DMS79 (cell line): ENCODE measurements around the gene UGP2.
"Not testable (repeated sequence)": the region's sequence is repeated elsewhere in the genome, so short reads cannot be mapped to it uniquely, and the experiment has no call there.

Experiments used
- DNase-seq: peaks from one replicate; lab custom pipeline; 2025; lab: John Stamatoyannopoulos, UW

UGP2 gene

DNA sequence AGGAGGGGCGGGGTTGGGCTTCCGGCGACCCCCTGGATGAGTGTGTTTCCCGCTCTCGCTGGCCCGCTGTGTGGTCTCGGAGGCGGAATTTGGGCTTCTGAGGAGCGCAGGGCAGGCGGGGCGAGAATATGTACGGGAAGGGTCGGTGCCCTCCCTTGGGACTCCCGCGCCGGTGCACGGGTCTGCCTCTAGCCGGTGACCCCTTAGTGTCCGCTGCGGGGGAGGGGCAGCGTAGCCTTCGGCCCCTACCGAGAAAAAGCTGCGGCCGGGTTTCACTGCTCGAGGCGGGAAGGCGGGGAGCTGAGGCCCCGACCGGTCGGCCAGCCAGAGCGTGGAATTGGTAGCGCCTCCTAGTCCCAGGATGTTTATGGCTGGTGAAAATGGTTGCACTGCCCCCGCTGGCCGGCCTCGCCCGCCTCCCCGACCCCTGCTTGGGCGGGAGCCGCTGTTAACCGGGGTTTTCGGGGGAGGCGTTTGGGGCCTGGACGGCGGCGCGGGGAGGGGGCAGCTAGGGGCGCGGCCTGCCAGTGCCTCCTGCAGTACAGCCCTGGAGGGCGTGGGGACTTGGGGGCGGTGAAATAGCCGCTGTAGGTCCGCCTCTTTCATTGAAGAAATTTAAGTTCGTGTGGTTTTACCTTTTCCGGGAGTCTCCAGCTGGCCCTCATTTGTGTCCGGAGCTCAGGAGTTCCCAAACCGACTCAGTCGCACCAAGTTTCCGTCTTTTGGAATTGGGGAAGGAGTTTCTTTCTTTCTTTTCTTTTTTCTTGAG, at the start of gene UGP2:
Gene UGP2 (plus strand): TSS at position 643 of the 769 bp plus-strand sequence. CDS start 290 bp downstream, outside the sequence.
- DNase-seq = peak; percentile 71

DNA sequence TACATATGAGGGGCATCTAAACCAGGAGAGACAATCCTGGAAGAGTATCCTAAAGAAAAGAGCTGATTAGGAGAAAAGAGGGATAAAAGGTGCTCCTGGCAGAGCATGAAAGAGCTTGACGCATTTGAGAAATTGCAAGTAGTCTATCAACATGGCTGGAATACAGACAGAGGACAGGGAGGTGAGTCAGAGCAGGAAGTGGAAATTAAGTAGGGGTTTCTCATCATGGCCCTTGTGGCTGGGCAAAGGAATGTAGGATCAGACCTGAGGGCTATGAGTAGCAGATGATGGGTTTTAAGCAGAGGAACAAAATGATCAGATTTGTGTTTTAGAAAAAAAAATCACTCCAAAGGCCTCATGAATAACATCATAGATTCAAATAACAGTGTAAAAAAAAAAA, 49.2 kb upstream of the UGP2 start:
- DNase-seq = no peak

DNA sequence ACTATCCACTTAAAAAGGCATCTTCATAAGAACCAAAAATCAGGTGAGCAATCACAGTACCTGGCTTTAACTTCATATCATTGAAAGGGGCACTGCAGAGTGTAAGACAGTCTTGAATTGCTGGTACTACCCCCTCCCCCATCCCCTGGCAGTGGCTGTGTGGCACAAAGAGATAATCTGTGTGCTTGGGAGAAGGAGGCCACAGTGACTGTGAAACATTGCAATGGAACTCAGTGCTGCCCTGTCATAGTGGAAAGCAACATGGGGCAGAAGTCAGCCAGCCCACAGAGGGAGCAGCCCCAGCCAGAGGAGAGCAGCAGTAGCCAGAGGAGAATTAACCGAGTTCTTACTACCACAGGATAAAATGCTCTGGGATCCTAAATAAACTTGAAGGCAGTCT, 45.3 kb upstream of the UGP2 start:
- no peak for DNase-seq

DNA sequence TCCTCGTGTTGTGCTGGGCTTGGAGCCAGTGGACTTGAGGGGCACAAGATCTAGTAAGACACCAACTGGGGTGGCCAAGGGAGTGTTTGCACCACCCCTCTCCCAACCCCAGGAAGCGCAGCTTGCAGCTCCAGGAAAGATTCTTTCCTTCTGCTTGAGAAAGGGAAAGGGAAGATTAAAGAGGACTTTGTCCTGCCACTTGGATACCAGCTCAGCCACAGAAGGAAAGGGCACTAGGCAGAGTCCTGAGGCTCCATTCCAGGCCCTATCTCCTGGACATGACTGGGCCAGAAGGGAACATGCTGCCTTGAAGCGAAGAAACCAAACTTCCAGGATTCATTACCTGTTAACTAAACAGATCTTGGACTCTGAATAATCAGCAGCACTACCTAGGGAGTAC, 44.9 kb upstream of the UGP2 start:
- no peak for DNase-seq

DNA sequence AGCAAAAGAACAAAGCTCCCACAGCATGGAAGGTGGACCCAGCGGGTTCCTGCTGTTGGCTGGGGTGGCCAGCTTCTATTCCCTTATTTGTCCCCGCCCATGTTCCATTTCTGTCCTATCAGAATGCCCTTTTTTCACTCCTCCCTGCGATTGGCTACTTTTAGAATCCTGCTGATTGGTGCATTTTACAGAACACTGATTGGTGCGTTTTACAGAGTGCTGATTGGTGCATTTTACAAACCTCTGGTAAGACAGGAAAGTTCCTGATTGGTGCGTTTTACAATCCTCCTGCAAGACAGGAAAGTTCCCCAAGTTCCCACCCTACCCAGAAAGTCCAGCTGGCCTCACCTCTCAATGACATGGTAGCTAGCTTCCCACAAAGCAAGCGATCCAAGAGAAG, 40.2 kb upstream of the UGP2 start:
- no peak for DNase-seq

DNA sequence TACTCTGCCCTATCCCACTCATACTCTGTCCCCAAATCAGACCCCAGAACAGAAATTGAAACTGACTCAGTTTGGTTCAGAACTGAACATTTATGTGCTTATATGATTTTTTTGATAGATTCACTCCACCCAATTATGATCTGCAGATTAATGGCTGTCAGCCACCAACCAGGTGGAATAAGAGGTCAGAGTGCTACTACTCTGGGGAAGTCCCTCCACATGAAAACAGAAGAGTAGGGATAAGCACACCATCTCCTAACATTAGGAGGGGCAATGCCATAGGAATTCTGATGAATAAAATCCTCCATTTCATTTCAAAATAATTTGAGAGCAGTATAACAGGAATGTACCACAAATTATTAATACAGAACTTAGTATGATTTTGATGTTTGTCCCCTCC, 36.3 kb upstream of the UGP2 start:
- no peak for DNase-seq

DNA sequence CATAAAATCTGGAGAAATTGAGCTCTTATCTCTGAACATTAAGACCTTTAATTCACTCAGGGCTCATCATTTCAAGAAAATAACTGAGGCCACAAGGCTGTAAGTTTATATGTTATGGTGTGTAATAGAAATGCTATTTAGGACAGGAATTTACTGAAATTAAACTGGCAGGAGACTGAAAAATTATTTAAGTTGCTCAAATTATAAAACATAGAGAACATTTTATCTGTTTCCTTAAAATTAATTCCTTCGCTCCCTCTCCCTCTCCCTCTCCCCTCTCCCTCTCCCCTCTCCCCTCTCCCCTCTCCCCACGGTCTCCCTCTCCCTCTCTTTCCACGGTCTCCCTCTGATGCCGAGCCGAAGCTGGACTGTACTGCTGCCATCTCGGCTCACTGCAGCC, 33.7 kb upstream of the UGP2 start:
- not testable (repeated sequence) for DNase-seq

DNA sequence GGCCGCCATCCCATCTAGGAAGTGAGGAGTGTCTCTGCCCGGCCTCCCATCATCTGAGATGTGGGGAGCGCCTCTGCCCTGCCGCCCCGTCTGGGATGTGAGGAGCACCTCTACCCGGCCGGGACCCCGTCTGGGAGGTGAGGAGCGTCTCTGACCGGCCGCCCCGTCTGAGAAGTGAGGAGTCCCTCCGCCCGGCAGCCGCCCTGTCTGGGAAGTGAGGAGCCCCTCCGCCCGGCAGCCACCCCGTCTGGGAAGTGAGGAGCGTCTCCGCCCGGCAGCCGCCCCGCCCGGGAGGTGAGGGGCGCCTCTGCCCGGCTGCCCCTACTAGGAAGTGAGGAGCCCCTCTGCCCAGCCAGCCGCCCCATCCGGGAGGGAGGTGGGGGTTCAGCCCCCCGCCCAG, 32.8 kb upstream of the UGP2 start:
- not testable (repeated sequence) for DNase-seq

DNA sequence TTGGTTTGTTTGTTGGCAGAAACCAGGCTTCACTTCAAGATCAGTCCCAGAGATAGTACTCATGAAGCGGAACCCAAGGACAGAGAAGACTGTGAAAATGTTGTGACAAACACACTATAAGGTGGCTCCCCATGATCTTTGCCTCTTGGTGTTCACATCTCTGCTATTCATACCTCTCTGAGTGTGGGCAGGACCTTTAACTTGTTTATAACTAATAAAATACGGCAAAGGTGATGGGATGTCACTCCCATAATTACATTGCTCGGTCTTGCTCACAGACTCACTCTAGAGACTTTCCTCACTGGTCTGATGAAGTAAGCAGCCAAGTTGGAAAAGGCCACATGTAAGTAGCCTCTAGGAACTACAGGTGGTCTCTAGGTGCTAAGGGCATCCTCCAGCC, 30.6 kb upstream of the UGP2 start:
- DNase-seq = no peak

DNA sequence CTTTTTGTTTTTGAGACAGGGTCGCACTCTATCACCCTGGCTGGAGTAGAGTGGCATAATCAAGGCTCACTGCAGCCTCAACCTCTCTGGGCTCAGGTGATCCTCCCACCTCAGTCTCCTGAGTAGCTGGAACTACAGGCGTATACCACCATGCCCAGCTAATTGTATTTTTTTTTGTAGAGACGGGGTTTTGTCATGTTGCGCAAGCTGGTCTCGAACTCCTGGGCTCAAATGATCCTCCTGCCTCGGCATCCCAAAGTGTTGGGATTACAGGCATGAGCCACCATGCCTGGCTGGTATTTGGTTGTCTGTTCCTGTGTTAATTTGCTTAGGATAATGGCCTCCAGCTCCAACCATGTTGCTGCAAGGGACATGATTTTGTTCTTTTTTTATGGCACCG, 29.8 kb upstream of the UGP2 start:
- DNase-seq = not testable (repeated sequence)

DNA sequence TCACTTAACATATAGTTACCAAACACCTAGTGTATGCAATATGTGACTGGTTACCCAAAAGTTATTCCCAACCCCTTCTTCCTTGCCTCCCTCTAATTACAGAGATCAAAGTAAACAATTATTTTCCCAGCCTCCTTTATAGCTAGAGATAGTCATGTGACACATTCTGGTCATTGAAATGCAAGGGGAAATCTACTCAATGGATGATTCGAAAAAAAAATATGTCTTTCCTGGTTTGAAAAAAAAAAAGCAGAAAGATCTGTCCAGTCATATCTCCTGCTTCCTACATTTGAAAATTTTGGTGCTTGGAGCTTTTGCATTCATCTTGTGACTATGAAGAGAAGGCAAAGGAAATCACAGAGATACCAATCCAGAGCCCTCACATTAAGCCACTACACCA, 27.6 kb upstream of the UGP2 start:
- DNase-seq = no peak

DNA sequence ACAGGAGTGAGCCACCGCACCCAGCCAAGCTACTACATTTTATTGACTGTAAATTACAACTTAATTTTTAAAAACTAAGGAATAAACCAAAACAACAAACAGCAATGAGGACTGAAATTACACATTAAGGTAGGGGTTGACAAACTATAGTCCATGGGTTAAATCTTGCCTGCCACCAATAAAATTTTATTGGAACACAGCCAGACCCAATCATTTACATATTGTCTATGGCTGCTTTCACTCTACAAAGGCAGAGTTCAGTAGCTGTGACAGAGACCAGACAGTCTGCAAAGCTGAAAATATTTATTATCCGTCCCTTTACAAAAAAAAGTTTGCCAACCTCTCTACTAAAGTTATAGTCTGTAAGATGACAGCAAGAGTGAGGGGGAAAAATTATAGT, 24.3 kb upstream of the UGP2 start:
- DNase-seq = no peak

DNA sequence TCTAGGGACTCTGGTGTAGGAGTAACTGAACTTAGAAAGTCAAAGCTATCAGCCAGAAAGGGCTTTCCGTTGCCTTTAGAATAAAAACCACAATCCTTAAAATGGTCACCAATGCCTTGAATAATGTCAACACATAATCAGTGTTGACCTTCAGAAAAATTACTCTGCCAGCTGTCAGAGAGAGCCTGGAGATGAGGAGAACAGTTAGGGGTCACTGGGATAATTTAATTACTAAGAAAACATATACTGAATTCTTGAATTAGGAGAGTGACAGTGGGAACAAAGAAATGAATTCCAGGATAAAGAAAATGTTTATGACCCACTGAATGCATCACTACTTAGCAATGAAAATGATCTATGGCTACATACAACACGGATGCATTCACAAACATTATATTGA, 23.4 kb upstream of the UGP2 start:
- DNase-seq = no peak

DNA sequence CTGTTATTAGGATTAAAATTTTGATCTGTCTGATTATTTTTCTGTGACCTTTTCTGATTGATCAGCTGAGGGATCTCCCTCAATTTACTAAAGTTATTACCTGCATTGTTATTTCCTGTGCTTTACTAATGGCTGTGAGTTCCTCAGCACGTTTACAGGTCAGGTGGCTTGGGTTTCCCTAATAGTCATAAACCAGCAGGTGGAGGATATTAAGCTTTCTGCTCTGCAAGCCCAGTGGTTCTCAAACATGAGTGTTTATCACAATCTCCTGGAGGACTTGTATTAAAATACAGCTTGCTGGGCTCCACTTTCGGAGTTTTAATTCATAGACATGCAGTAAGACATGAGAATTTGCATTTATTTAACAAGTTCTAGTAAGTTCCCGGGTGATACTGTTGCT, 22.4 kb upstream of the UGP2 start:
- DNase-seq = no peak

DNA sequence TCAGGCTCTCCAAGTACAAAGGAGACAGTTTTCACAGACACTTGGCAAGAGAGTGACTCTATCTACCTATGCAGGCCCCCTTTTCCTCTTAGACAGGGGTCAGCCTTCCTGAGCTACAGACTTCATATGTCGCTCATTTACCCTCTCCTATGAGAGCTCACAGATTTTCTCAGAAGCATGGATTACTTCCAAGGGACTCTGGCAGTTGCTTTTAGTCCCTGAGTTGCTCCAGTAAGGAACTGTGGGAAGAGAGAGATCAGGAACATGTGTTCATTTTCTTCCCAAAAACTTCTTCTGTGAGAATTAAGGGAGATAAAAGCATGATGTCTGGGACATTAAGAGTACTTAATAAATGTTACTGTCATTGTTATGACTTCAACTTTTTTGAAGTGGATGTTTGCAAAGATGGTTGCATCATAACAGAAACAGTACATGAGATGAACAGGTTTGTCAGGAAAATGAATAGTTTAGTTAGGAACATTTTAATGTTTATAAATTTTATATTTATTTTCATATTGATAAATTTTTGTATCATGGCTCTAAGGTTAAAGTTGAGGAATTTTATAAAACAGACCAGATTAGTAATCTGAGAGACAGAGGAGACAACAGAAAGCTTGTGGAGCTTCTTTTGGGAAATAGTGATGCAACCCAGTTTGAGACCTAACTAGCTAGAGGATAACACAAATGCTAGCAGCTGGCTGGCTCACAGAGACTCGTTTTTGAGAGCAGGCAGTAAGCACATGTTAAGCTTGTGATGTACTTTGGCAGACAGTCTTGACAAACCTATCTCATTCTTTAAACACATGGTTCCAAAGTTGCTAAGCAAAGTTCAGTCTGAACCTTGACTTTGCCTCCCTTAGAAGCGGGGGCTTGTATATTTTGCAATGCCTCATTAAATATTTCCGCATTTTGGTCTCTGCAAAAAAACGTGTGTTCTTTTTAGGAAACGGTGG, 21.7 kb upstream of the UGP2 start:
- DNase-seq = no peak

DNA sequence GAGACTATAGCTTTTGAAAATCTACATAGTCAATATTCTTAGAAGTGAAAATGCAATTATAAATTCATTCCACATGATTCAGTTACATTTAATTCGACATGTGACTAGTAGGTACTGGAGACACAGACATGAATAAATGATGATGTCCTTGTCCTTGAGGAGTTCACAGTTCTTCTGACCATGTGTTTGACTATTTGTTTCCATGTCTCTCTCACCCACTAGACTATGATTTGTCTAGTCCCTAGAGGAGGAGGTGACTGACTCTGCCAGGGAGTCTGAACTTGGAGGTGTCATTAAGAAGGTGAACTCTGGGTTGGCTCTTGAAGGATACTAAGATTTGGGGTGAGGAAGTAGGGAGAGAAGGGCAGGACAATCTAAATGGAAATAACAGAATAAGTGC, 20.7 kb upstream of the UGP2 start:
- DNase-seq = no peak

DNA sequence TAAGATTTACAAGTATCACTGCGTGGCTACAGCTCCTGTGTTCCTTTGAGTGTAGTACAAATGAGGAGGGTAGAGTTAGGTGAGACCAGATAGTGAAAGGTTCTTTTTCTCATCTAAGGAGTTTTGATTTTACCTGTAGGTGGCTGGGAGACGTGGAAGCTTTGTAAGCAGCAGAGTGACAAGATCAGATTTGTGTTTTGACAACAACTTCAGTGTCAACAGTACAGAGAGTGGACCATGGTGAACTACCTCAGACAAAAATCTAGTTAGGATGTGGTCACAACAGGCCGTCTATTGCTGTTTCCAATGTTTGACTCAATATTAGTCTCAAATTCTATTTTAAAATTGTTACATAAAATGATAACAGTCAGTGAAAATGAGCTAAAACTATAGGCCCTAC, 20.3 kb upstream of the UGP2 start:
- no peak for DNase-seq

DNA sequence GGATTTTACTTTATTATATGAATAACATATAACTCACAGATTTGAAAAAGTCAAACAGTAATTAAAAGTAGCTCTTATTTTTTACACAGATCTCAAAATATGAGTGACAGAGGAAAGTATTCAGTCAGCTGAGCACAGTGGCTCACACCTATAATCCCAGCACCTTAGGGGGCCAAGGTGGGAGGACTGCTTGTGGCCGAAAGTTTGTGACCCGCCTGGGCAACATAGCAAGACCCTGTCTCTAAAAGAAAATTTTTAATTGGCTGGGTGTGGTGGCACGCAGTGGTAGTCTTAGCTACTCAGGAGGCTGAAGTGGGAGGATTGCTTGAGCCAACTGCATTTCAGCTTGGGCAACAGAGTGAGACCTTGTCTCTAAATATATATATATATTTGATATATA, 19.2 kb upstream of the UGP2 start:
- DNase-seq = no peak

DNA sequence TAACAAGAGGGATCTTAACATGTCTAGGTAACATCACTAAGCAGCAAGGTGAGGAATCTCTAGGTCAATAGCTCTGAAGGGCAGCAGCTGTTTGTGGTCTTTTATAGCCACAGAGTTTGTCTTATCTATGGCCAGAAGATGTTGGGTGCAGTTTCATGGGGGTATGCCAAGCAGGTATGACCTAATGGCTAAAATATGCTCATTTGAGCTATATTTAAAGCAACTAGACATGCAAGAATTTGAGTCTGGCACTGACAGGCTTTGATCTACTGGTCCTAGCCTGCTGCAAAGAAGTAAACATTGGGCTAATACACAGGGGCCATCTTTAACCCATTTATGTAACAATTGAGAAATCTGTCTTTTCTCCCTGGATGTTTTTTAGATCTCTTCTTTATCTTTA, 13.9 kb upstream of the UGP2 start:
- DNase-seq = no peak

DNA sequence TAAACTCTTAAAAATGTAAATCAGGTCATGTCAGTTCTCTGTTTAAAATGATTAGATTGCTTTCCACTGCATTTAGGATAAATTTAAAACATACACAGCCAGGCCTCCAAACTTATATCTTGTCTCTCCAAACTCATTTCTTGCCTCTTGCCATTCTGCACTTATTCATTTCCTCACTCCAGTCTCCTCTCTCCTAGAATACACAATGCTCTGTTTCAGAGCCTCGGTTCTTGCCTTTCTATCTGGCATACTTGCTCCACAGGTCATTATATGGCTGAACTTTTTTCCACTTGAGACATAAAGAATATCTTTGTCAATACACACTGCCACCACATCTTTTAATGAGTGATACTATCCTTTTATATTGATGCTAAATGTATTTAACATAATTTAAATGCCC, 10.5 kb upstream of the UGP2 start:
- no peak for DNase-seq

DNA sequence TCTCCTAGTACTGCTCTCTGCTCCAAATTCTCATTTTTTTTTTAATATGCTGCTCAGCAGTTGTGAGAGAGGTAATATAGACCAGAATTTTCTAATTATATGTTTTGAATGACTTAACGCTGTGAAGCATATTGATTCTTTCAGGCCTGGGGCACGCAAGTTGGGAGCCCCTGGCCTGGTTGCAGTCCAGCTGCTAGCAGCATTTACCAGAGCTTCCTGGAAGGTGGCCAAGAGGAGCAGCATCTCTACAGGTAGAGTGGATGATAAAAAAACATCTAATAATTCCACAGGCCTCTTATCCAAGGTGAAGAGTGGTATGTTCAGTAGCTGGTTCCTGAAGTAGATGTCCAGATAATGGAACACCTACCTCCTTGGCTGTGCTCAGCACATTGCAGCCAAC, 7.3 kb upstream of the UGP2 start:
- peak; percentile 17 for DNase-seq

DNA sequence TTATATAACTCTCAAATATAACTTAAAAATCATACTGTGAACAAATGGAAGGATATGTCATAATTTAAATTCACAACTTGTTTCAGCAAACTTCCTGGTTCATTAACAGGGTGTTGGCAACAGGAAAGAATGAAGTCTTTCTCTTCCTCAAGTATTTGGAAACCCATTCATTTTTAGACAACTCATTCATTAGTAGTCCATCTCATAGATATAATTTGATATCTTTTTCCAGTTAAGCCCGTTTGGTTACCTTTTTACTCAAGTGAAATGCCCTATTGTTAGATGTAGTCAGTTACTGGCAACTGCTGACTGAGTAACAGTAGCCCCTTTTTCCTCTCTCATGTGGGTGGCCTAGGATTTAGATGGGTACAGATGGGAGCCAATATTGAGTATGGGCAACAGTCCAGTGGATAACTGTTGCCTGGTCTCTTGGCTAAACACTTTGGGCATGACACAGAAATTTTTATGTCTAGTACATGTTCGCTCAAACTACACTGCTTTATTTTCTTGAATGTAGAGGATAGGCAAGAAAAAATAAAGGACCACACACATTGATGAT, 4.6 kb upstream of the UGP2 start:
- DNase-seq = no peak
